Activated T-helper 2 cell treated with anti-CD3 and anti-CD28 coated beads, Interferon-gamma antibody, Interleukin-2, Interleukin-4, amounts not matched to agents 10 μg/mL and 5 μg/mL and 100 μg/mL, durations not matched to agents 14 hours and 24 hours and 36 hours (primary cell): ENCODE measurements around the gene KRTAP10-8. TPM values are rescaled to one million over a fixed set of nuclear protein-coding genes. Genes with fewer than 3 reads are reported as not detected.
"Not testable (repeated sequence)": the region's sequence is repeated elsewhere in the genome, so short reads cannot be mapped to it uniquely, and the experiment has no call there.

Experiments used
- DNase-seq: peaks from one replicate; pipeline ENCODE4 v3.0.0; 2021; ENCODE audit warnings: low spot score
- H3K27ac Mint-ChIP-seq: one replicate; pipeline ENCODE4 v1.8.0; 2021; ENCODE audit warnings: mixed read lengths
- H3K27me3 Mint-ChIP-seq: one replicate; pipeline ENCODE4 v1.8.0; 2021; ENCODE audit warnings: low read depth, mixed read lengths
- H3K36me3 Mint-ChIP-seq: one replicate; pipeline ENCODE4 v1.8.0; 2021; ENCODE audit warnings: low read depth, mixed read lengths
- H3K4me1 Mint-ChIP-seq: one replicate; pipeline ENCODE4 v1.8.0; 2021; ENCODE audit warnings: low read depth, mixed read lengths
- H3K4me3 Mint-ChIP-seq: one replicate; pipeline ENCODE4 v1.8.0; 2021; ENCODE audit warnings: low read depth, mild to moderate bottlenecking, moderate library complexity, mixed read lengths
- H3K9me3 Mint-ChIP-seq: one replicate; pipeline ENCODE4 v1.8.0; 2021; ENCODE audit warnings: mixed read lengths
- intact Hi-C: fragments of 100-400 bp; cut with micrococcal nuclease; formaldehyde crosslinking; loops from one replicate; pipeline ENCODE4 v1.15.1; 2023
- total RNA-seq: library from RNA; stranded (reverse); gene quantifications from 2 replicates; pipeline ENCODE4 v1.2.3, GENCODE V29; 2022

Gene KRTAP10-8
- total RNA-seq, 1 donor from 2014 or later: not detected

DNA sequence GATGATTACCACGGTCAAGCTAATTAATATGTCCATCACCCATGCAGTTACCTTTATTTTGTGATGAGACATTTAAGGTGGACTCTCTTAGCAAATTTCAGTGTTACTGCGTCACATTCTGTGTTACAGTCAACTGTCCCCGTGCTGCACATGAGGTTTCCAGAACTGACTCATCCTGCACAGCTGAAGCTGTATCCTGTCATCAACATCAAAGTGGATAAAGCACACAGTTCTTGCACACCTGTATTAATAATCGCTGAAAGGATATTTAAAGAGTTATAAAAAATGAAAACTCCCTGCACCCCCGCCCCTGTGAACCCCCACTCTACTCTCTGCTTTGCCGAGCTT, 28.1 kb upstream of the KRTAP10-8 start:
- Mint-ChIP-seq H3K4me1 (peaks cover 6% of the 10 kb centered on the region), H3K4me3 (no peak overlapping the region), H3K27ac (no peak overlapping the region), H3K9me3 (peaks cover 25% of the 10 kb centered on the region), H3K36me3 (no peaks in the 10 kb centered on the region), H3K27me3 (peaks cover 17% of the 10 kb centered on the region)
- intact Hi-C loops: no loop called here
- no peak for DNase-seq

DNA sequence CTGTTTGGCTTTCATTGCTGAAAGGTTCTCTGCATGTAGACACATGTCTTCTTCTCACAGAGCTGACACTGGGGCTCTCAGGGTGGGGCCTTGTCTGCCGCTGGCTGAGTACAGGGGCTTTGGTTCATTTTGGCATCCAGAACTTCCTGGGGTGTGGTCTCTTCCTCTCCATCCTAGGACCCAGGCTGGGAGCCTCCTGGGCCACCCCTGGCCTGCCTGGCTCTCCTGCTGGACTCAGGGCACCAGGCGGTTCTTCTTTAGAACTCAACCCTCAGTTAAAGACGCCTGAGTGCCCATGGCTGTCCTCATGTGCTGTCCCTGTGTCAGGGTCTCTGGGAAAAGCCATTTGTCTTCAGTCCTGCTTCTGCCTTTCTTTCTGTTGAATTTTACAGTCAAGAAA, 26.0 kb upstream of the KRTAP10-8 start:
- H3K27me3 Mint-ChIP-seq: peaks cover 17% of the 10 kb centered on the region
- H3K4me3 Mint-ChIP-seq: no peak overlapping the region
- peaks cover 6% of the 10 kb centered on the region for H3K4me1 Mint-ChIP-seq
- no peaks in the 10 kb centered on the region for H3K36me3 Mint-ChIP-seq
- H3K27ac Mint-ChIP-seq: no peak overlapping the region
- DNase-seq: no peak
- intact Hi-C loops: no loop called here
- H3K9me3 Mint-ChIP-seq: peaks cover 16% of the 10 kb centered on the region

DNA sequence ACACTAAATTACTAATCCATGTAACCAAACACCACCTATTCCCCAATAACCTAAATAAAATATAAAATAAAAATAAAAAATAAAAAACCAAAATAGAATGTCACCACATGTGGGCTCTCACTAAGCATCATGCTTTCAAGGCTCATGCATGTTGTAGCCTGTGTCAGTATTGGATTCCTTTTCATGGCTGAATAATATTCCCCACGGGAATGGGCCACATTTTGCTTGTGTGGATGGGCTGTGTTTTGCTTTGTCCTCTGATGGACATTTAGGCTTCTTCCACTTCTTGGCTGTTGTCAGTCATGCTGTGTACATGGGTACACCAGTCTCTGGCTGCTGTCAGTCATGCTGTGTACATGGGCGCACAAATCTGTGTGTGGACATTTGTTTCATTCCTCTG, 22.8 kb upstream of the KRTAP10-8 start:
- Mint-ChIP-seq H3K9me3 (no peaks in the 10 kb centered on the region), H3K4me3 (no peak overlapping the region), H3K27ac (no peak overlapping the region), H3K27me3 (peaks cover 17% of the 10 kb centered on the region), H3K36me3 (no peaks in the 10 kb centered on the region), H3K4me1 (peaks cover 2% of the 10 kb centered on the region)
- intact Hi-C loops: no loop called here
- DNase-seq: no peak

DNA sequence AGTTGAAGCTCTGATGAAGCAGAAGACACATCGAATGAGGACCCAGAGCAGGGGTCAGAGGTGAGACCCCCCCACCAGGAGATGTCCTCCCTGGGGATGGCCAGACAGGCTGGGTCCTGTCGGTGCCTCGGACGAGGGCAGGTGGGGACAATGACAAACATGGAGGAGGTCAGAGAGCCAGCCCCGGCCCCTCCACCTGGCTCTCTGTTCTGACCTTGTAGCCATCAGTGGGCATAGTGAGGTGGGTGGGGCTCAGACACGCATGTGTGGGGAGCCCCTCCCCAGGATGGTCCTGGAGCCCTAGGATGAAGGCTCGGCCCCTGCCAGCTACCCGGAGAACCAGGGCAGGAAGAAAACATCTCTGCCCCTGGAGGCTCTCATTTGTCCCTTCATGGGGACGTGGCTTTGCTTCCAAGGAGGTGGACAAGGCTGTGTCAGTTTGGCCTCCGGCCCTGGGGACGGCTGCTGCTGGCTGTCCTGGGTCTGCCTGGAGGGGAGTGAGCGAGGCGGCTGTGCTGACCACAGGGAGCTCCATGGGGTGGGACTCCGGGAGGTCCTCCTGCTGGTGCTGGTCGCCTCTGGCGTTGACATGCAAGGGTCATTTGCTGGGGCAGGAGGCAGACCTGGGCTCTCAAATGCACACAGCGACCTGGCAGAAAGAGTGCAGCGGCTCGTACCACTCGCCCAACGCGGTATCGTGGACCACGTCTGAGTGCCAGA, 22.1 kb upstream of the KRTAP10-8 start:
- Mint-ChIP-seq H3K27me3 (peaks cover 16% of the 10 kb centered on the region), H3K36me3 (no peaks in the 10 kb centered on the region), H3K4me1 (no peaks in the 10 kb centered on the region), H3K27ac (no peak overlapping the region), H3K9me3 (no peaks in the 10 kb centered on the region), H3K4me3 (no peak overlapping the region)
- intact Hi-C loops: no loop called here
- no peak for DNase-seq

DNA sequence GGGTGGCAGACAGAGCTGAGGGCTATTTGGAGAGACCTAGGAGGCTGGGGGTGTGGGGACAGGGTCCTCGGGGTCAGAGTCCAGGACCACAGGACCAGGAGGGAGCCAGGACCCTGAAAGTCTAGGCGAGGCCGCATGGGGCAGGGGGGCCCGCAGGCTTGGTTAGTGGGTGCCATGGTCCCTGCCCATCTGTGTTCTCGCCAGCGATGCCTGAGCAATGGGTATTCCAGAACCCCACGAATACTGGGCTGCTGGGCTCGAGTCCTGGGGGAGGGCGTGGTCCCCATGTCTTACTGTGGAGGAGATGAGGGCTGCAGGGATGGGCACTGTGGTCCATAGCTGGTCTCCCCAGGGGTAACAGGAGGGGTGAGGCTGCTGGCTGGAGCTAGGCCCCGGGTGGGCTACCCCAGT, 21.6 kb upstream of the KRTAP10-8 start:
- Mint-ChIP-seq H3K36me3 (no peaks in the 10 kb centered on the region), H3K27ac (no peak overlapping the region), H3K4me3 (no peak overlapping the region), H3K9me3 (no peaks in the 10 kb centered on the region), H3K27me3 (peaks cover 14% of the 10 kb centered on the region), H3K4me1 (no peaks in the 10 kb centered on the region)
- intact Hi-C loops: no loop called here
- no peak for DNase-seq

DNA sequence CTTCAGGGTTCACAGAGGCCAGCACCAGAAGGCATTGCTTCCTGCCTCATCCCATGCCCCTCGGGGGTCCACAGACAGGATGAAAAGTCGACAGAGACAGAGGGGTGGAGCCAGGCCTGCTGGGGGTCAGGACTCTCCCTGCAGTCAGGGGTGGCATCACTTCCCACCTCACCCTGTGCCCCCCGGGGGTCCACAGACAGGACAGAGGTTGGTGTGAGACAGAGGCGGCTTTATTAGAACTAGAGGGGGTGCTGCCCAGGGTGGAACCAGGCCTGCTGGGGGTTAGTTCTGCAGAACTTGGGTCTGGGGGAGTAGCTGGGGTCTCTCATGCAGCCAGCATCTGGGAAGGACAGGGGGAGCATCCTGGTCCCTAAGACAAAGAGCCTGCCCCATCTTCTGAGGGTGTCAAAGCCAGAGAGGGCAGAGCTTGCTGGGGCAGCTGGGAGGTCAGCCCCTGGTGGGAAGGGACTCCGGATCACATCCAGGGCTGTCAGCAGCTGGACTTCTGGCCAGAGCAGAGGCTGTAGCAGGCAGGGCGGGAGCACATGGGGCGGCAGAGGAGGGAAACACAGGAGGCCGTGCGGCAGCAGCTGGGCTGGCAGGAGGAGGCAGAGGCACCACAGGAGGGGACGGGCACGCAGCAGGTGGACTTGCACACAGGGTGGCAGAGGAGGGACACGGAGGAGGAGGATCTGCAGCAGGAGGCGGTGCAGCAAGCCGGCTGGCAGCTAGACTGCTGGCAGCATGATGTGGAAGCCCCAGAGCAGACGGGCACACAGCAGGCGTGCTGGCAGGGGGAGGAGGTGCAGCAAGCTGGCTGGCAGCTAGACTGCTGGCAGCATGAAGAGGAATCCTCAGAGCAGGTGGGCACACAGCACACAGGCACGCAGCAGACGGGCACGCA, 20.7 kb upstream of the KRTAP10-8 start:
- DNase-seq, H3K27me3 Mint-ChIP-seq, H3K36me3 Mint-ChIP-seq, H3K9me3 Mint-ChIP-seq, intact Hi-C loops, H3K27ac Mint-ChIP-seq, H3K4me3 Mint-ChIP-seq, H3K4me1 Mint-ChIP-seq: not testable (repeated sequence)

DNA sequence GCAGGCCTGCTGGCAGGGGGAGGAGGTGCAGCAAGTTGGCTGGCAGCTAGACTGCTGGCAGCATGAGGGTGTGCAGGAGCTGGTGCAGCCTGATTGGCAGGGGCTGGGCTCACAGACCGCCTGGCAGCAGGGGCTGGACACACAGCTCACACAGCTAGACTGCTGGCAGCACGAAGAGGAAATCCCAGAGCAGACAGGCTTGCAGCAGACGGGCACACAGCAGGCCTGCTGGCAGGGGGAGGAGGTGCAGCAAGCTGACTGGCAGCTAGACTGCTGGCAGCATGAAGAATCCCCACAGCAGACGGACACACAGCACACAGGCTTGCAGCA, 20.1 kb upstream of the KRTAP10-8 start:
- H3K27me3 Mint-ChIP-seq, H3K4me1 Mint-ChIP-seq, H3K27ac Mint-ChIP-seq, DNase-seq, intact Hi-C loops, H3K36me3 Mint-ChIP-seq, H3K9me3 Mint-ChIP-seq, H3K4me3 Mint-ChIP-seq: not testable (repeated sequence)

DNA sequence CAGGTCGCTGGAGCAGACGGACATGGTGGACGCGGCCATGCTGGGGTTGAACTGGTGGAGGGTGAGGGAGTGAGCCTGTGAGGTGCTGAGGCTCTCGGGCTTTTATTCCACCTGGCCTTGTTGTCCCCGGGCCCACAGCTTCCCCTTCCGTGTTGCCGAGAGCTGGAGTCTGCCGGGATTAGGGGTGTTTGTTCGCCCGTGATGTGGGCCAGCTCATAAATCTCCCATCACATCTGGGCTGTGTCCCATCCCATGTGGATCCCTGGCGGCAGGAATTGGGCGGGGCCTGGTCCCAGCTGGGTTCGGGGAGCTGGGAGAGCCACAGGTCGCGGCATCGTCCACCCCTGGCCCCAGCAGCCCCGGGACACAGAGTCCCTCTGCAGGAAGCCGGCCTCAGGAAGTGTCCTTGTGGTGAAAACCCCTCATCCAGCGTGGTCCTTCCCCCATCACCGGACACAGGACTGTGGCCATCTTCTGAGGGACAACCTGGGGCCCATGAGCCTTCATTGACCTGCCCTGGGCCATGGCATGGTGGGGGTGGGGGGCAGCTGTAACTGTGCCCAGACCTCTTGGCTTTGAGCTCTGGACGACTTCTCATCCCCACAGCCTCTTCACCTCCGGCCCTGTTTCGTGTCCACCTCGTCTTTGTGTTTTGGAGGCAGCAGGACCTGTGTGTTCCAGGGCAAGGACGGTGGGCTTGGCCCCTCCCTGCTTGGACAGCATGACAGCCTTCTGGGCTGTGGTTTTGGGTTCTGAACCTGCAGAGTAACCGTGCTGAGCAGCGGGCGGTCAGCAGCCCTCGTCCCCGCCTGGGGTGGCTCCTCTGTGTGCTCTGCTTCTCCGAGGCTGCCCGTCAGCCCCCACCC, 19.2 kb upstream of the KRTAP10-8 start, which contains the start of gene KRTAP10-6:
Gene KRTAP10-6, minus strand, starts transcription at position 60 of the 866 bp plus-strand sequence. Its CDS starts 21 bp downstream, at position 39.
- Mint-ChIP-seq H3K4me1 (no peaks in the 10 kb centered on the region), H3K9me3 (no peaks in the 10 kb centered on the region), H3K27ac (no peak within 1 kb of the TSS), H3K4me3 (no peak within 1 kb of the TSS), H3K36me3 (no peaks in the 10 kb centered on the region), H3K27me3 (peaks cover 5% of the 10 kb centered on the region)
- DNase-seq: no peak
- intact Hi-C loops: no loop called here

- Mint-ChIP-seq H3K27me3 (peaks cover 2% of the 10 kb centered on the region), H3K9me3 (no peaks in the 10 kb centered on the region), H3K36me3 (no peaks in the 10 kb centered on the region), H3K27ac (no peak overlapping the region), H3K4me1 (no peaks in the 10 kb centered on the region), H3K4me3 (no peak overlapping the region)
- intact Hi-C loops: no loop called here
- no peak for DNase-seq
These were observed 18.1 kb upstream of the KRTAP10-8 start for GRCh38 chr21:44593598-44594405.

GRCh38 chr21:44594406-44594916, 17.4 kb upstream of the KRTAP10-8 start:
- intact Hi-C loops: no loop called here
- Mint-ChIP-seq H3K27me3 (peaks cover 2% of the 10 kb centered on the region), H3K36me3 (no peaks in the 10 kb centered on the region), H3K4me1 (no peaks in the 10 kb centered on the region), H3K4me3 (no peak overlapping the region), H3K27ac (no peak overlapping the region), H3K9me3 (no peaks in the 10 kb centered on the region)
- no peak for DNase-seq

DNA sequence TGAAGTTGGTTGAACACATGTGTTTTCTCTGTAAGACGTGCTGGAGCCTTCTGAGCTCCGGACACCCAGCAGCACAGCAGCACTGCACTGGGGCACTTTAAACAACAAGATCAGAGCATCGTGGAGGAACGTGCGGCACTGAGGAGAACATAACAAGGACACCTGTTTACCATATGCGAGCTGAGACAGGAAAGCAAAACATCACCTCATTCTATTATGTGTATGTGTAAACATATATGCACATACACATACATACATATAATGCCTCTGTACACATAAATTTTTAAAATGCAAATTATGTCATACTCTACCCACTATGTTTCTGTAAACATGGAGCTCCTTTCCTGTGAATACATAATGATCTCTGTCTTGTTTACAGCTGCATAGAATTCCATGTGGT, 16.4 kb upstream of the KRTAP10-8 start:
- no peak for DNase-seq
- H3K36me3 Mint-ChIP-seq: no peaks in the 10 kb centered on the region
- intact Hi-C loops: no loop called here
- H3K27ac Mint-ChIP-seq: no peak overlapping the region
- no peak overlapping the region for H3K4me3 Mint-ChIP-seq
- no peaks in the 10 kb centered on the region for H3K4me1 Mint-ChIP-seq
- no peaks in the 10 kb centered on the region for H3K9me3 Mint-ChIP-seq
- H3K27me3 Mint-ChIP-seq: peaks cover 2% of the 10 kb centered on the region
